OCI-LY3 (cell line): ENCODE measurements around the gene ZNF521.

Experiments used
- CTCF ChIP-seq: fragments of 200-600, 300-600 bp; sonication (generic); IDR thresholded peaks from 2 replicates; pipeline ENCODE4 v1.5.1; 2014; ENCODE audit warnings: antibody characterized with exemption, low read length, low read depth
- EZH2phosphoT487 ChIP-seq: fragments of 200-600 bp; shearing (Covaris generic); IDR thresholded peaks from 2 replicates; pipeline ENCODE4 v1.6.1; 2018; ENCODE audit warnings: antibody characterized with exemption, mixed run types, low read depth

GRCh38 chr18:25057491-25058050 is 294.4 kb downstream of the ZNF521 start:
- TF ChIP-seq CTCF (no peak), EZH2phosphoT487 (no peak)
